Measurements from ENCODE around the gene NOS1AP. TPM values are rescaled to one million over a fixed set of nuclear protein-coding genes. Genes with fewer than 3 reads are reported as not detected.

The NOS1AP gene
- polyA plus RNA-seq, 3 donors = 0.12 TPM; not detected in 2

- H3K4me3 ChIP-seq (replicated peaks in 1 of 3; ENCODE audit: low read depth in 2 of 3, low read length in 3 of 3) = no peak overlapping the region
- Mint-ChIP-seq H3K4me3 (no peak overlapping the region), H3K4me1 (peaks cover 14% of the 10 kb centered on the region), H3K9me3 (no peaks in the 10 kb centered on the region), H3K27me3 (ENCODE audit: low read depth in 3 of 3) (peaks cover 0 to 1% (median 0%) of the 10 kb centered on the region in 3 donors), H3K36me3 (no peaks in the 10 kb centered on the region), H3K27ac (no peak overlapping the region)
- H3K27me3 ChIP-seq (ENCODE audit: control insufficient read depth in 2 of 2, insufficient read depth in 2 of 2, low read length in 2 of 2) = no peaks in the 10 kb centered on the region
- 94% methylated on average over 4 of the region's 4 CpGs for WGBS (ENCODE audit: insufficient coverage)
- no peaks in the 10 kb centered on the region for H3K36me3 ChIP-seq (replicated peaks in 1 of 2; ENCODE audit: control insufficient read depth in 1 of 2, insufficient read depth in 2 of 2, low read length in 2 of 2)
- intact Hi-C loops (cut with micrococcal nuclease) = no loop called here
- H3K4me2 ChIP-seq (replicated peaks; ENCODE audit: extremely low read depth, low read length, poor library complexity, severe bottlenecking) = no peak overlapping the region
- DNase-seq = no peak
- no peak for TF ChIP-seq CTCF (IDR thresholded peaks at IDR 0.05)
- H3K9ac ChIP-seq (ENCODE audit: insufficient read depth, low read length, poor library complexity, severe bottlenecking) = no peak overlapping the region
- no peak overlapping the region for H3K27ac ChIP-seq (ENCODE audit: low read depth in 1 of 2, low read length in 2 of 2)
- no peaks in the 10 kb centered on the region for H3K9me3 ChIP-seq (replicated peaks in 1 of 2; ENCODE audit: control insufficient read depth in 1 of 2, insufficient read depth in 1 of 2, low read length in 2 of 2)
- H3K79me2 ChIP-seq (ENCODE audit: insufficient read depth, low read length) = no peaks in the 10 kb centered on the region
- peaks cover 0 to 16% of the 10 kb centered on the region in 2 donors for H3K4me1 ChIP-seq (ENCODE audit: control insufficient read depth in 1 of 2, insufficient read depth in 2 of 2, low read length in 2 of 2)
- no peak overlapping the region for H2AFZ ChIP-seq (ENCODE audit: insufficient read depth, low read depth, low read length, poor library complexity, severe bottlenecking)
- H4K20me1 ChIP-seq (ENCODE audit: insufficient read depth, low read length) = no peaks in the 10 kb centered on the region
Observed at GRCh38 chr1:162178432-162178831, 108.9 kb downstream of the NOS1AP start.

- Mint-ChIP-seq H3K27ac (no peak overlapping the region), H3K9me3 (no peaks in the 10 kb centered on the region), H3K36me3 (no peaks in the 10 kb centered on the region), H3K4me3 (no peak overlapping the region), H3K4me1 (peaks cover 14% of the 10 kb centered on the region), H3K27me3 (ENCODE audit: low read depth in 3 of 3) (peaks cover 0 to 1% (median 1%) of the 10 kb centered on the region in 3 donors)
- Histone ChIP-seq H3K36me3 (replicated peaks in 1 of 2; ENCODE audit: control insufficient read depth in 1 of 2, insufficient read depth in 2 of 2, low read length in 2 of 2) (no peaks in the 10 kb centered on the region), H3K9me3 (replicated peaks in 1 of 2; ENCODE audit: control insufficient read depth in 1 of 2, insufficient read depth in 1 of 2, low read length in 2 of 2) (no peaks in the 10 kb centered on the region), H3K4me1 (ENCODE audit: control insufficient read depth in 1 of 2, insufficient read depth in 2 of 2, low read length in 2 of 2) (peaks cover 0 to 16% of the 10 kb centered on the region in 2 donors), H3K9ac (ENCODE audit: insufficient read depth, low read length, poor library complexity, severe bottlenecking) (no peak overlapping the region), H3K4me3 (replicated peaks in 1 of 3; ENCODE audit: low read depth in 2 of 3, low read length in 3 of 3) (no peak overlapping the region), H4K20me1 (ENCODE audit: insufficient read depth, low read length) (no peaks in the 10 kb centered on the region), H3K4me2 (replicated peaks; ENCODE audit: extremely low read depth, low read length, poor library complexity, severe bottlenecking) (no peak overlapping the region), H3K79me2 (ENCODE audit: insufficient read depth, low read length) (no peaks in the 10 kb centered on the region), H3K27ac (ENCODE audit: low read depth in 1 of 2, low read length in 2 of 2) (no peak overlapping the region), H3K27me3 (ENCODE audit: control insufficient read depth in 2 of 2, insufficient read depth in 2 of 2, low read length in 2 of 2) (no peaks in the 10 kb centered on the region), H2AFZ (ENCODE audit: insufficient read depth, low read depth, low read length, poor library complexity, severe bottlenecking) (peak overlapping the region; percentile 16)
- intact Hi-C loops (cut with micrococcal nuclease) = no loop called here
- WGBS (ENCODE audit: insufficient coverage) = 0% methylated on average over 1 of the region's 4 CpGs
- no peak for DNase-seq
- no peak for TF ChIP-seq CTCF (IDR thresholded peaks at IDR 0.05)
Observed at GRCh38 chr1:162179121-162179520, 109.6 kb downstream of the NOS1AP start.
